ENCODE measurements around the gene TMC5.
"Not testable (repeated sequence)": the region's sequence is repeated elsewhere in the genome, so short reads cannot be mapped to it uniquely, and the experiment has no call there.

The TMC5 gene, protein sequence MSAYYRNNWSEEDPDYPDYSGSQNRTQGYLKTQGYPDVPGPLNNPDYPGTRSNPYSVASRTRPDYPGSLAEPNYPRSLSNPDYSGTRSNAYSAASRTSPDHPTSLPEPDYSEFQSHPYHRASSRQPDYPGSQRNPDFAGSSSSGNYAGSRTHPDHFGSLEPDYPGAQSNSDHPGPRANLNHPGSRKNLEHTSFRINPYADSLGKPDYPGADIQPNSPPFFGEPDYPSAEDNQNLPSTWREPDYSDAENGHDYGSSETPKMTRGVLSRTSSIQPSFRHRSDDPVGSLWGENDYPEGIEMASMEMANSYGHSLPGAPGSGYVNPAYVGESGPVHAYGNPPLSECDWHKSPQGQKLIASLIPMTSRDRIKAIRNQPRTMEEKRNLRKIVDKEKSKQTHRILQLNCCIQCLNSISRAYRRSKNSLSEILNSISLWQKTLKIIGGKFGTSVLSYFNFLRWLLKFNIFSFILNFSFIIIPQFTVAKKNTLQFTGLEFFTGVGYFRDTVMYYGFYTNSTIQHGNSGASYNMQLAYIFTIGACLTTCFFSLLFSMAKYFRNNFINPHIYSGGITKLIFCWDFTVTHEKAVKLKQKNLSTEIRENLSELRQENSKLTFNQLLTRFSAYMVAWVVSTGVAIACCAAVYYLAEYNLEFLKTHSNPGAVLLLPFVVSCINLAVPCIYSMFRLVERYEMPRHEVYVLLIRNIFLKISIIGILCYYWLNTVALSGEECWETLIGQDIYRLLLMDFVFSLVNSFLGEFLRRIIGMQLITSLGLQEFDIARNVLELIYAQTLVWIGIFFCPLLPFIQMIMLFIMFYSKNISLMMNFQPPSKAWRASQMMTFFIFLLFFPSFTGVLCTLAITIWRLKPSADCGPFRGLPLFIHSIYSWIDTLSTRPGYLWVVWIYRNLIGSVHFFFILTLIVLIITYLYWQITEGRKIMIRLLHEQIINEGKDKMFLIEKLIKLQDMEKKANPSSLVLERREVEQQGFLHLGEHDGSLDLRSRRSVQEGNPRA

DNA sequence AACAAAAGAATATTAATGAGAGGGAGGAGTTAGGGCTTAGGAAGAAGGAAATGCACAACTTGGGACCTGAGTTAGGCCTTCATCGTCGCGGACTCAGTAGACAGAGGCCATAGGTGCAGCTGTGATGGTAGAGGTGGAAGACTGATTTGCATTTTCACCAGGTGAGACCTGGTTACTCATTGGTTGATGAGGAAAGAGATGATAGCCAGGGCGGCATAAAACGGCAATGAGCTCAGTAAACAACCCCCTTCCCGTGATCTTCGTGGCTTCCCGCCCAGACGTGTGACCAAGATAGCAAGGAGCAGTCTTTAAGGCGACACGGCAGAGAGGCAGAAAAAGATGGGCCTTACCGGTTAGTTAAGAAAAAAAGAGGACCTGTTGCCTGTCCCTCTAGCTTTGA, at the start of gene TMC5:
Gene TMC5, plus strand, starts transcription at position 244 of the 400 bp plus-strand sequence. CDS start 22,156 bp downstream, outside the sequence.
- no peak for DNase-seq

DNA sequence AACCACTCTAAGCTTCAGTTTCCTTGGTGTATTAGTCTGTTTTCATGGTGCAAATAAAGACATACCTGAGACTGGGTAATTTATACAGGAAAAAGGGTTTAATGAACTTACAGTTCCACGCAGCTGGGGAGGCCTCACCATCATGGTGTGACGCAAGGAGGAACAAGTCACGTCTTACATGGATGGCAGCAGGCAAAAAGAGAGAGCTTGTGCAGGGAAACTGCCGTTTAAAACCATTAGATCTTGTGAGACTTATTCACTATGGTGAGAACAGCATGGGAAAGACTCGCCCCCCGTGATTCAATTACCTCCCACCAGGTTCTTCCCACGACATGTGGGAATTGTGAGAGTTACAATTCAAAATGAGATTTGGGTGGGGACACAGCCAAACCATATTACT, 45.1 kb upstream of the TMC5 start:
- DNase-seq, result not testable (repeated sequence)

DNA sequence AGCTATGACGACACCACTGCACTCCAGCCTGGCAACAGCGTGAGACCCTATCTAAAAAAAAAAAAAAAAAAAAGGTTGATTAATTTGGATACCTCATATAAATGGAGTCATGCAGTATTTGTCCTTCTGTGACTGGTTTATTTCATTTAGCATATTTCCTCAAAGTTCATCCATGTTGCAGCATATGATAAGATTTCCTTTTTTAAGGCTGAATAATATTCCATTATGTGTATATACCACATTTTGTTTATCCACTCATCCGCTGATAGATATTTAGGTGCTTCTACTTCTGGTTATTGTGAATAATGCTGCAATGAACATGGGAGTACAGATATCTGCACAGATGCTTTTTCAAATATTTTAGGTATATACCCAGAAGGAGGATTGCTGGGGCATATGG, 43.3 kb upstream of the TMC5 start:
- no peak for DNase-seq

DNA sequence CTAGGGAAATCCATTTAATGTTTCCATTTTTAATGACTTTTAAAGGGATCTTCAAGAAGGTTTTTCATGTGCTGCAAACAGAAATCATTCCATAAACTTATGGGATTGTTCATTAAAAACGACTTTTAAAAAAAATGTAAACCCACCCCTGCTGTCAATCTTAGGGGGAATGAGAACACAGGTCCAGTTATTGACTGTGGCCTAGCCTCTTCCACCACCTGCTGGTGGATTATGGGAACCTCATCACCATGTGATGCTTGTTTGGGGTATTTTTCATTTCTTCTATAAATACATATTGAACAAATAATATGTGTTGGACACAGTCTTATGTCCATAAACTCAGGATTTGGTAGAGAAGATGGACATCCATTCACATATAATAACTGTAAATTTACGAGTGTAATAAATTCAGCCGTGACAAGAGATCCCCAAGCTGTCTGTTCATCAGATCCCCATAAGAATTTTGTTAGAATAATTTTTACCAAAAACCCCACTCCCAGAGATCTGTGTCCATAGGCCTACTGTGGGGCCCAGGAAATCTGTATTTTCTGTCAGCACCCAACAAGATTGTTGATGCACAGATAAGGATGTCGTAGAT, 42.0 kb upstream of the TMC5 start:
- DNase-seq, result no peak

DNA sequence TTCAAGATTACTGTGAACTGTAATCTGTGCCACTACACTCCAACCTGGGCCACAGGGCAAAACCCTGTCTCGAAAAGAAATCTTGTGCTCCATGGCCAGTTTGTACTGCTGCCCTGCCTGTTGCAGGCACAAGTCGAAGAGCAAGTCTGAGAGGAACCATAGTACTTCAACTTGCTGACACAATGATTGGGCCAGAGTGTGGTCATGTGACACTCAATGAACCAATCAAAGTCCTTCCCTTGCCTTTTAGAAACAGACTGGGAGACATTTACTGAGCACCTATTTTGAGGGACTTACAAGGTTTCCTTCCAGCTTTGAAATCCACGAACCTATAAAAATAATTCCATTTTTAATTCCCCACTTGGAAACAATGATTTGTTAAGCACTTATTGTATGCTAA, 39.8 kb upstream of the TMC5 start:
- DNase-seq, result no peak

DNA sequence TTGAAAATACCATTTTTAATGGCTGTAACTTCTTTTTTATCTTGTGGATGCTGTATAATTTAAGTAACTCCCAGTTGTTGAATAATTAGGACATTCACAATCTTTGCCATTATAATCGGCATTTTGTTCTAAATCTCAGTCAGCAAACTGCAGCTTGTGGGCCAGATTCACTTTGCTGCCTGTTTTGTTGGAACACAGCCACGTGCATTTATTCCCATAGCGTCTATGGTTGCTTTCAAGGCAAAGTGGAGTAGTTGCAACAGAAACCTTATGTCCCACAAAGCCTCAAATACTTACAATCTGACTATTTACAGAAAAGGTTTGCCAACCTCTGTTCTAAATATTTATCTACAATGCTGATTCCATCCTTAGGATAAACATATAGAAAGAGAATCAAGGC, 39.2 kb upstream of the TMC5 start:
- DNase-seq, result no peak

DNA sequence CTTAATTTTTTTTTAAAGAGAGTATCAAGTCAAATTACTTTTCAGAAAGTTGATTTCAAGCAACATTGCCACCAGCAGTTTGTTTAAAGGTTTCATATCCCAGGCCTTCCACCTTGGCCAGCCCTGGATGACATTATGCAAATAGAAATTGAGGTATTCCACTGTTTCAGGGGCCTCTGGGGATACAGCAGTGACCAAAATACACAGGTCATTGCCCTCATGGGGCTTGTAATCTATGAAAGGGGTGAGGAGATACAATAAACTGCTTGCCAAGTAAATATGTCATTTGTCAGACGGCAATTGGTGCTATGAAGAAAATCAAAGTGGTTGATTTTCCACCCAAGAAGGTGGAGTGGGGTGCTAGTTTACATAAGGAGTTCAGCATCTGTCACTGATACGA, 37.8 kb upstream of the TMC5 start:
- DNase-seq, result no peak

DNA sequence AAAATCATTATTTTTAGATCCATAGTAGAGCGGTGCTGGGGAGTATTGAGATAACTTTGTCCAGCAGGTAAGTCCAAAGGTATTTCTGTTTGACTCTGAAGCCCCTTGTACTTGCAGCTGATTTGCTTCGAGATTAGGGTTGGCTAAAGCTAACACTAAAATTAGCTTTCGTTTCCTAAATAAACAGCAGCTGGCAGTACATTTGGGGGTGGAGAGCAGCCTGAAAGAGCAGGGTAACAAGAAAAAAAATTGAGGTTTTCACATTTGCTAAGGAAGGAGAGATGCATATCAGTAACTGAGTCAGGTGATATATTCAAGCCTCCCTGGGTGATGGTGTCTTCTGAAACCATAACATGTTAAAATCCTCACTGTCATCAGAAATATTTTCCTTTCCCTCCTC, 37.4 kb upstream of the TMC5 start:
- no peak for DNase-seq

DNA sequence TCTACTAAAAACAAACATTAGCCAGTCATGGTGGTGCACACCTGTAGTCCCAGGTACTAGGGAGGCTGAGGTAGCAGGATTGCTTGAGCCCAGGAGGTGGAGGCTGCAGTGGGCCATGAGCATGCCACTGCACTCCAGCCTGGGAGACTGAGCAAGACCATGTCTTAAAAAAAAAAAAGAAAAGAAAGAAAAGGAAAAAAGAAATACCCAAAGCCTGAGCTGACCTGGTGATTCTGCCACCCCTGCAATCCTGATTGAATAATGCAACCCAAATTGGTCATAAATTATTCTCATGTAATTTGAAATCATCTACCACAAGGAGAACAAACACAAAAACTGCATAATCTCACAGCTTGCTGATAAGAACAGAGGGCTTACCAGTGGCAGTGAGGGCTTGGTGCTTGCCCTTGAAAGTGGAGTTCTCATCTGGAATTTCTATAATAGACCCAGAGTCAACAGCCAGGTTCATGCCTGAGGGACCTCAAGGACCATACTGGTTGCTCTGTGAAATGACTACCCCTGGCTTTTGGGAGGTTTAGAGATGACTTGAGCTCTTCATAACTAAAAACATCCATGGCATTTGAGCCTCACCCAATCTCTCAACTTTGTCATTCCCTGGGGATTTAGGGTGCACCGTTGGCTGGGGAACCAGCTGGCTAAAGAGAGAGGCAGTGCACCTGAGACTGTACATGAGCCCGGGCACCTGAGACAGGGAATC, 35.4 kb upstream of the TMC5 start:
- DNase-seq, result no peak

DNA sequence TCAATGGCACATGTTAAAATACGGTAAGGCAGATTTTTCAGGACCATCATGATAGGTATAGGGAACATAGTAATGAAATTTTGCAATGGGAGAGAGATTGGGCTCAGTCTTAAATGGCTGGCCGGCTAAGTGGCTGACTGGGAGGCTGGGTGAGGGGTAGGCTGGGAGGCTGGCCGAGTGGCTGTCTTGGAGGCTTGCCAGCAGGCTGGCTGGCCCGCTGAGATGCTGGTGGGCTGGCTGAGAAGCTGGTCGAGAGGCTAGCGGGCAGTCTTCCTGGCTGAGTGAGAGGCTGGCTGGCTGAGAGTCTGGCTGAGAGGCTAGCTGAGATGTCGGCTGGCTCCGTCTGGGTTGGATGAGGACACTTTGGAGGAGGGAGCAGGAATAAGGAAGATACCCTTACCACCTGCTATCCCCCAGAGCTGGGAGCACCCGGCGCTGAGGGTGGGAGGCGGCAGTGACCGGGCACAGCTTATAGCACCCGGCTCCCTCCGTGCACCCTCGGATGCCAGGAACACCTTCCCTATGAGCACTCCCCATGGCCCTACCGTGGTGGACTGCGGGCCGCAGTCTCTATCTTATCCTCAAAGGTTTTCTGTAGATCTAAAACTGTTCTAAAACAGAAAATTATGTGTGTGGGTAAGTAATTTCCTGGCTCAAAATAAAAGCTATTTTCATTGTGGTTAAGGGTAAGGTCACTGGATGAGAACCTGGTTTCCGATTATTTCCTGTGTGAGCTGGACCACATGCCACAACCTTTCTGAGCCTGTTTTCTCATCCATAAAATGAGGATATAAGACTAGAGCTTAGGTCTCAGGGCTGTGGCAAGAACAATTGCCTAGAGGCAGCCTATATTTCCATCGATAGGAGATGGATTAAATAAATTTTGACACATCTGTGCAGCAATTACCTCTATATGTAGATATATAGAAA, 34.5 kb upstream of the TMC5 start:
- DNase-seq, result no peak

DNA sequence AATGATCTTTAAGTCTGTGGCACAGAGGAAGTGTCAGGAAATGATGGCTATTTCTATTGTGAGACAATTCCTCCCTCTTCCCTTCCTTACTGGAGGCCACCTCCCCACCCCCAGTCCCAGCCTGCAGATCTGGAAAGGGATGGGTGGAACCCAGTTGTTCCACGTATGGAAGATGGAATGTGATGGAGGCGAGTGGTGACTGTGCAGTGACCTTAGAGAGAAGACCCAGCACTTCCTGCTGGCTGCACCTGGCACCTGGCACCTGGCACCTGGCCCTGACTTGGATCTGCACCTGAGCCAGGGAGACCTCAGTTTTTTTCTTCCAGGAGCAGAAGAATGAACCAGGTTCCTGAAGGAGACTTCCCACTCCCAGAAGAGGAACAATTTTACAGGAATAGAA, 33.0 kb upstream of the TMC5 start:
- DNase-seq, result no peak

DNA sequence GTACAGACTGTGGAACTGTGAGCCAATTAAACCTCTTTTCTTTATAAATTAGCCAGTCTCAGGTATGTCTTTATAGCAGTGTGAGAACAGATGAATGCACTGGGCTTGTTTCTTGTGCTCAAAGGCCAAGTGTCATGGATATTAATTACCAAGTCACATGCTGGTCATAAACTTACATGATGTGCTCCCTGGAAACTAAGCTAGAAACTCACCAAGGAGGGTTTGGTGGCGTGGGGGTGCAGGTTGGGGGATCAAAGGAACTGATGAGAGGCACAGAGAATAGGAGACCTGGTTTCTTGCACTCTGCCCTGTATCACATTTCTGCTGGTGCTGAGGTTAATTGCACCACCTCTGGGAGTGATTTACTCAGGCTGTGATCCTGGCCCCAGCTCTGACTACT, 31.2 kb upstream of the TMC5 start:
- no peak for DNase-seq

DNA sequence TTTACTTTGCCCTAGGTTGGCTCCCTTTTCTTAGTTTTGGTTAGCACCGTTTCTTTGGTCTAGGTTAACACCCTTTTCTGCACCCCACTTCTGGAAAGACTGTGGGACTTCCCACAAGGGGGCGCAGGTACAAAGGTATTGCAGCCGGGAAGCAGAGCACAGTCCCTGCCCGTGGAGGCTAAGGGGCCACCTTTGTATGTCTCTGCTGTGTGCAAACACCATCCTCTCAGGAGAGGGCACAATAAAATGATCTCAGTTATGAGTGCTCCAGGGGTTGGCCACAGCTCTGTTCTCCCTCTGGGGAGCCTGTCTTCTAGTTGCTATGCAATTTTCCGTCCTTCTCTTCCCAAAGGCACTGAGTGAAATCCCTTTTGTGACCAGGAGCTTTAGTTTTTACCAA, 28.4 kb upstream of the TMC5 start:
- no peak for DNase-seq

DNA sequence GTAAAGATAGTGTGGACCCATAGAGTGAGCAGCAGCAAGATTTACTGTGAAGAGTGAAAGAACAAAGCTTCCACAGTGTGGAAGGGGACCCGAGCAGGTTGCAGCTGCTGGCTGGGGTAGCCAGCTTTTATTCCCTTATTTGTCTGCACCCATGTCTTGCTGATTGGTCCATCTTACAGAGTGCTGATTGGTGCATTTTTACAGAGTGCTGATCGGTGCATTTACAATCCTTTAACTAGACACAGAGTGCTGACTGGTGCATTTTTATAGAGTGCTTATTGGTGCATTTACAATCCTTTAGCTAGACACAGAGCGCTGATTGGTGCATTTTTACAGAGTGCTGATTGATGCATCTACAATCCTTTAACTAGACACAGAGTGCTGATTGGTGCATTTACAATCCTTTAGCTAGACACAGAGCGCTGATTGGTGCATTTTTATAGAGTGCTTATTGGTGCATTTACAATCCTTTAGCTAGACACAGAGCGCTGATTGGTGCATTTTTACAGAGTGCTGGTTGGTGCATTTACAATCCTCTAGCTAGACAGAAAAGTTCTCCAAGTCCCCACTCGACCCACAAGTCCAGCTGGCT, 26.4 kb upstream of the TMC5 start:
- not testable (repeated sequence) for DNase-seq

DNA sequence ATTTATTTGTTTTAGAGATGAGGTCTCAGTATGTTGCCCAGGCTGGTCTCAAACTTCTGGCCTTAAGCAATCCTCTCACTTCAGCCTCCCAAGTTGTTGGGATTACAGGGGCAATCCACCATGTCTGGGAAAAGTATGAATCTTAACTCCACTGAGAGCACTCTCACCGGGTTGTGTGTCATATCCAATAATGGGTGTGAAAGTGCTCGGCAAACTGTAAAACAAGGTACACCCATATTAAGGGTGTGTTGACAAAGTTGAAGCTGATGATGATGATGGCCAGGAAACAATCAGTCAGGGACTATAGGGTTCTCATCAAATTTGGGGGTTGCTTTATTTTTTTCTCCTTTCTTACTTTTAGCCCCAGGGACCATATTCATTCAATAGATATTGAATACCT, 25.3 kb upstream of the TMC5 start:
- no peak for DNase-seq

DNA sequence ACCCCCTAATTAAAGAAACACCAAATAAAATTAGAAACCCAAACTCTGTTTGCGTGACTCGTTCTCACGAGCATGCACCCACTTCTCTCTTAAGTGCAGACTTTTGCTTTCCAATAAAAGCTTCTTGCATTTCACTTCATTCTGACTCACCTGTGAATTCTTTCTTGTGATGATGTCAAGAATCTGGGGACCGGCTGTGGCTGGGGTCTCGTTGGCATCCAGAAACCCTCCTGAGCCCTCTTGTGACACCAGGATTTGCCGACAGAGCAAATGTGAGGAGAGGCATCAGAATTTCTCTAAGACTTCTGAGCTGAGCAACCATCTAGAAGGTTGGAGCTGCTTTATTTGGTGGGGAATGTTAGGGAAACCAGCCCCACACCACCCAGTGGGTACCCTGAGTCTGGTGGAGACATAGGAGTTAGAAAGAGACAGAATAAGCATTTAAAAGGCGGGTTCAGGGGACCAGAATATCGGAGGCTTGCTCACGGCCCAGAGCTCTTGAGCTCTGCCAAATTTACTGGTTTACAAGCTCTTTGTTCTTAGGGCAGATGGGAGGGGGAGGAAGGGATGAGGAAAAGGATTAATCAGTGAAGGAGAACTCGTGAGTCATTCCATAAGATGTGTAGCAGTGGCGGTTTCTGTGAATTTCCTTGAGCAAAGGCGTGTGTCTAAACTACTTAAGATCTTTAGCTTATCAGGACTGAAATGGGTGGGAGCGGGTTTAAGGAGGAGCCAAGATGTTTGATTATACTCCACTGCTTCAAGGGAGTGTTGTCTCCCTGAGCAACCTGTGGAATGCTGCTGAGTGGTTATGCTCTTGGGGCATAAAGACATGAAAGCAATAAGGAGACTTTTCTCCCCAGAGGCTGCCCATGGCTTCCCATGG, 24.2 kb upstream of the TMC5 start:
- no peak for DNase-seq

DNA sequence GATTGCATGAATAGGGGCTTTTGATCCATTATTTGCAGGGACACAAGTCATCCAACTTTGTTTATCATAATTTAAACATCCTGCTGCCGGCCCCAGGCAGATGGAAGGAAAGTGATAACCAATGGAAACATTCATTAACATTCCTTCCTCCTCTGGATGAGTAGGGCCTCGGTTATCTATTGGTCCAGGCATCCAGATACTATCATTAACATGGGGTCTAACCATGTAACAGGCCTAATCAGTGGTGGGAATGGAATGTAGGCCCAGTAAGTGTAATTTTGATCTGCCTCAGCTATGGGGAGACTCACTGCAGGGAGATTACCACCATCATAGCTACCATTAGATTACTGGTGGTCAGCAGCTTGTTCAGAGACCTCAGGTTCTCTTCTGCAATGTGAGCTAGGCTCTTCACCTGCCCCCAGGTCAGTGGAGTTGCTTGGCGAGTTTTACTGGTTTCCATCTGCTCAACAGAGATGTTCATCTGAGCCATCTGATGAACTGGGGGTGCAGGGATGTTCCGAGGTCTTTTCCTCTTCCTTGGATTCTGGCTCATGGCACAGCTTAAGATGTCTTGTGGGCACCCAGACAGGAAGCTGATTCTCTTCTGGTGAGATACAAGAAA, 21.9 kb upstream of the TMC5 start:
- DNase-seq, result not testable (repeated sequence)

DNA sequence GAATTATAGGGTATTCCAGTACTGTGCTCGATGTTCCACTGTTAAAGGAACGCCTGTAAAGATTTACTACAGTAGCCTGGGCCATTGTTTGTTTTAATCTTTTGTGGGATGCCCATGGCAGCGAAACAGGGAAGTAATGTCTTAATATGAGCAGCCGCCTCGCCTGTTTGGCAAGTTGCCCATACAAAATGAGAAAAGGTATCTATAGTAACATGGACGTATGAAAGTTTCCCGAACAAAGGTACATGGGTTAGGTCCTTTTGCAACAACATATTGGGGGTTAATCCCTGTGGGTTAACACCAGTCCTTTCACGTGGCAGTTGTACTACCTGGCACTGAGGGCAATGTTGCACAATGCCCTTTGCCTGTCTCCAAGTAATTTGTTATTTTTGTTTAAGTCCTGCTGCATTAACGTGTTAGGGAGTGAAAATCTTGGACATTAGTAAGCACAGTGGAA, 21.1 kb upstream of the TMC5 start:
- DNase-seq, result no peak

DNA sequence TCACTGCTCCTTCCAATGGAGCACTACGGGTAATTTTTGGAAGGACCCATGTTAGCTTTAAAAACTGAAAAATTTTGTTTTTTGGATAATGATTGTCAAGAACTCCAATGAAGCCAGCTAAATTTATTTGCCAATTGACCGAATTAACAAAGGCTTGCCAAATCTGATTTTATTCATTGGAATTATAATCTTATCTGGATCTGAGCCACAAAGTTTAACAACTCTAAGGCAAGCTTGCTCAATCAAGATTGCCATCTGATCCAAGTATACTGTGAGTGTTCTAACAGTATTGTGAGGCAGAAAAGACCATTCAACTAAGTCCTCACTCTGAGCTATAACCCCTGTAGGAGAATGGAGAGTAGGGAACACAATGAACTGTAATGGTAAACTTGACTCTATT, 20.3 kb upstream of the TMC5 start:
- DNase-seq, result not testable (repeated sequence)

DNA sequence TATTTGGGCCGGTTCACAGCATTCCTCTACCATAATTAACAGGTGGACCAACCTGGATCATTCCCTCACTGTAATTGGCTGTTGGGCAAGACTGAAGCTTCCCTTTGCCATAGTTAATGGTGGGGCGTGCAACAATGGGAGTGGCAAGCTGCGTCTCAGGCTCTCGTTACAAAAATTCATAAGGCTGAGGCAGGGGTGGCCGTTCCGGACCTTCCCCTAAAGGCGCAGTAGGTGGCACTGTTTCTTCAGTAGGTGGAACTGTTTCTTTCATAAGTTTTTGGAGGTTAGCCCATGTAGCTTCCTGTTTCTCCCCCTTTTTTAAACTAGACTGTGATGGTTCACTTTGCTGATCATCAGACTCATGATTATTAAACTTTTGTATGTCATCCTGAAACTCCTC, 17.0 kb upstream of the TMC5 start:
- no peak for DNase-seq

Data from GOT3 (cell line).